Measurements from ENCODE around the gene SMYD3.

Gene SMYD3

DNA sequence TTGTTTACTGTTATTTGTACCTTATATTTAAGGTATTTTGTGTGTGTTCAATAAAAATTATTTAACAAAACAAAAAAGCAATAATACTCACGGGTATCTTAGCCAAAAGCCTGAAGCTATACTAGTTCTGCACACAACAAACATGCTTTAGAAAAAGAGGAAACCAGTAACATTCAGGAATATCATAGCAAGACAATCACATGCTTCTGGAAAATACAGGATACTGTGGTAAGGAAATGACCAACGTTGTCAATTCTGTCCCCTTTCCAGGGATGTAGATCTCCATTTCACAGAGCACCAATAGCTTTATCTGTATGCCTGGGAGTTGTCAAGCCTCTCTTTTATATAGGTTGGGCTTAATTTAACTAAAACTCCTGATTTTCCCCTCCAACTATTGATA lies 288.4 kb downstream of the SMYD3 start:
- H3K4me3 ChIP-seq (ENCODE audit: low read depth, low read length) = no peak overlapping the region
- DNase-seq (ENCODE audit: low read depth) = no peak
- TF ChIP-seq, protein P1, sequence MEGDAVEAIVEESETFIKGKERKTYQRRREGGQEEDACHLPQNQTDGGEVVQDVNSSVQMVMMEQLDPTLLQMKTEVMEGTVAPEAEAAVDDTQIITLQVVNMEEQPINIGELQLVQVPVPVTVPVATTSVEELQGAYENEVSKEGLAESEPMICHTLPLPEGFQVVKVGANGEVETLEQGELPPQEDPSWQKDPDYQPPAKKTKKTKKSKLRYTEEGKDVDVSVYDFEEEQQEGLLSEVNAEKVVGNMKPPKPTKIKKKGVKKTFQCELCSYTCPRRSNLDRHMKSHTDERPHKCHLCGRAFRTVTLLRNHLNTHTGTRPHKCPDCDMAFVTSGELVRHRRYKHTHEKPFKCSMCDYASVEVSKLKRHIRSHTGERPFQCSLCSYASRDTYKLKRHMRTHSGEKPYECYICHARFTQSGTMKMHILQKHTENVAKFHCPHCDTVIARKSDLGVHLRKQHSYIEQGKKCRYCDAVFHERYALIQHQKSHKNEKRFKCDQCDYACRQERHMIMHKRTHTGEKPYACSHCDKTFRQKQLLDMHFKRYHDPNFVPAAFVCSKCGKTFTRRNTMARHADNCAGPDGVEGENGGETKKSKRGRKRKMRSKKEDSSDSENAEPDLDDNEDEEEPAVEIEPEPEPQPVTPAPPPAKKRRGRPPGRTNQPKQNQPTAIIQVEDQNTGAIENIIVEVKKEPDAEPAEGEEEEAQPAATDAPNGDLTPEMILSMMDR (conservative IDR thresholded peaks at IDR 0.05; ENCODE audit: low read depth, low read length) = no peak

GRCh38 chr1:246216906-246217305 lies 290.2 kb downstream of the SMYD3 start:
- no peak for DNase-seq (ENCODE audit: low read depth)
- no peak overlapping the region for H3K4me3 ChIP-seq (ENCODE audit: low read depth, low read length)
- TF ChIP-seq, protein P1 (conservative IDR thresholded peaks at IDR 0.05; ENCODE audit: low read depth, low read length) = no peak

DNA sequence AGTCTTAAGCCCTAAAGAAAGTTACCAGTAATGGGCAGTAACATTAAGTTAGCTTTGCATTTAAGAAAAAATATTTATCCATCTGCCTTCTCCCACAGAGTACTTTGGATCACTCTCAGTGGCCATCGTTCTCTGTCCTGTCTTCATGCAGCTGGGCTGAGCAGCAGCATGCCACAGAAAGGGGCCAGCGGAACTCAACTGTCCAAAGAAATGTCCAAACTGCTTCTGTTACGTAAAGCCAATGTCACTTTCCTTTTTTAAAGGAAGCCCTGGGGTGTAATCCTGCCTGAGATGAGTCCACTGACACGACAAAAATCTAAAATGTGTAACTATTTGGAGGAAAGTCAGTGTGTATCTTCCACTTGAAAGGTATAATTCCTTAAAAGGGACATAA lies 291.6 kb downstream of the SMYD3 start:
- TF ChIP-seq, protein P1 (conservative IDR thresholded peaks at IDR 0.05; ENCODE audit: low read depth, low read length) = no peak
- no peak overlapping the region for H3K4me3 ChIP-seq (ENCODE audit: low read depth, low read length)
- no peak for DNase-seq (ENCODE audit: low read depth)

DNA sequence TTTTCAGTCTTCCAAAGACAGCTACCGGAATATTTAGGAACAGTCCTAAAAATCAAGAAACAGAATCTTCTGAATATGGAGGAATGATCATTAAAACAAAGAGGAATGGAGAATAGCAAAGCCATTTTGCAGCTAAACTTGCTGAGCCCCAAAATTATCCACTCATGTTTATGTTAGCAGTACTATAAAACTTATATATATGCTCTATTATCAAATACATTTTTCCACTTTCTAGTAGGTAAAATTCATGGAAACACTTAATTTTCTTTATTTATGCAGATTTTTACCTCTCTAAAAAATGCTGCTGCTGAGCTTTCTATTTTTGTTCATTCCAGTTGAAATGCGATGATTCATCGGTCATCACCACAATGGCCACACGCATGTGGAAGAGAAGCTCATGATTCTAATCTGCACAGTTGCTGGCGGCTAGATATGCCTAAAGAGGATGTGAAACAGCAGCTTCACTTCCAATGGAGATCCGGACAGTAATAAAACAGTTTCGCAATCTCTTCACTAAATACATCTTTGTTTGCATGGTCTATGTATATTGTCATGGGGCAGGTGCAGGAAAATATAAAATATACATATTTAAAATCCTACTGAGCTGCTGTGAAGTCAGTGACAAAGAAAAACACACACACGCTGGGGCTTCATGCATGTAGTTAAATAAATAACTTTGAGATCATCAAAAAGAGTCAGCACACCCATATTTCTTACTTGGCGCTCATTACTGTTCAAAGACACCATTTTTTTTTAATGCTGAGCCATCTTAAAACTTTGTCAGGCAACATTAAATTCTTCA lies 292.2 kb downstream of the SMYD3 start:
- no peak overlapping the region for H3K4me3 ChIP-seq (ENCODE audit: low read depth, low read length)
- TF ChIP-seq, protein P1 (conservative IDR thresholded peaks at IDR 0.05; ENCODE audit: low read depth, low read length) = no peak
- peak; percentile 97 for DNase-seq (ENCODE audit: low read depth)

DNA sequence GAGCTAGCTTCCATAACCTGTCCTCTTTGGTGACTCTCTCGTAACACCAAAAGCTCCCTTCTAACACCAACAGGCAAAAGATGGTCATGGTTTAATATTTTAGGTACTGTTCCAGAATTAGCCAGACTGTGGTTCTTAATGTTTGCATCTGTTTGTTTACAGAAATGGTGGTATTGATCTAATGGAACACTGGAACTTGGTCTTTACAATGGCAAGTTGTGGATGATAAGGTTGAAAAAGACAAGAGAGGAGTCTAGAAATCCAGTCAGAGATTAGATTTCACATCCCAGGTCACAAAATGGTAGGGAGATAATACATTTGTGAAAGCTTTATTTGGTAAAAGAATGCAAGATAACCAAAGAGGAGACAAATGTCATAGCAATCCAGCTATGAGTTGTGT lies 293.1 kb downstream of the SMYD3 start:
- no peak for DNase-seq (ENCODE audit: low read depth)
- TF ChIP-seq, protein P1 (conservative IDR thresholded peaks at IDR 0.05; ENCODE audit: low read depth, low read length) = no peak
- no peak overlapping the region for H3K4me3 ChIP-seq (ENCODE audit: low read depth, low read length)

DNA sequence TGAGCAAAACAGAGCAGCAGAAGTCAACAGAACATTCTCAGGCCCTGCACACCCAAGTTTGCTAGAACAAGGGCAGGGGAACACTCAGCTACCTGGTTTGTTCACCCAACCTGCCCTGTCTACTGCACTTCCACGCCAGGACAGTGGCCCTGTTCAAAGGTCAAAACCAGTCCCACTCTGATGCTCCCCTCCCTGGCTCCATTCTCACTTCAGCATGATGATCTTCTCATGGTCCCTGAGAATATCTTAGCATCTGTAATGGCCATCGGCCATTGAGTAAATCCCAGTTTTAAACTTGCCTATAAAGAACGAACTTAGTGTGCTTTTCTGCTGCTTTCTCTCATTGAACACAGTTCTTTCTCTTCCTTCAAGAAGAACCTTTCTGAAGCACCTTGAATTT lies 293.6 kb downstream of the SMYD3 start:
- TF ChIP-seq, protein P1 (conservative IDR thresholded peaks at IDR 0.05; ENCODE audit: low read depth, low read length) = no peak
- H3K4me3 ChIP-seq (ENCODE audit: low read depth, low read length) = no peak overlapping the region
- DNase-seq (ENCODE audit: low read depth) = no peak

GRCh38 chr1:246213036-246213435 lies 294.0 kb downstream of the SMYD3 start:
- no peak overlapping the region for H3K4me3 ChIP-seq (ENCODE audit: low read depth, low read length)
- TF ChIP-seq, protein P1 (conservative IDR thresholded peaks at IDR 0.05; ENCODE audit: low read depth, low read length) = no peak

More at GRCh38 chr1:246213036-246213435, 294.0 kb downstream of the SMYD3 start:
- no peak for DNase-seq (ENCODE audit: low read depth)
